OCI-LY7 (cell line): ENCODE results near the gene PAX7.

Experiments
- CTCF ChIP-seq: fragments of 200-600 bp; sonication (generic); conservative IDR thresholded peaks from 2 replicates; pipeline ENCODE4 v1.5.1; 2014; ENCODE audit warnings: mild to moderate bottlenecking, antibody characterized with exemption, low read length, moderate library complexity, mixed read lengths
- EZH2phosphoT487 ChIP-seq: fragments of 200-600 bp; sonication (generic); IDR thresholded peaks from 2 replicates; pipeline ENCODE4 v1.6.1; 2018; ENCODE audit warnings: low read depth, borderline replicate concordance, mild to moderate bottlenecking, mixed run types, antibody characterized with exemption, low read length, moderate library complexity, mixed read lengths

GRCh38 chr1:18786149-18786548, 155.5 kb downstream of the PAX7 start:
- no peak for TF ChIP-seq CTCF
- TF ChIP-seq EZH2phosphoT487, result no peak
